NCI-H460 (cell line): Measurements from ENCODE around the gene CD37. TPM values are rescaled to one million over a fixed set of nuclear protein-coding genes. Genes with fewer than 3 reads are reported as not detected.
"Not testable (repeated sequence)": the region's sequence is repeated elsewhere in the genome, so short reads cannot be mapped to it uniquely, and the experiment has no call there.

ENCODE experiments used
- DNase-seq: peaks from one replicate; pipeline ENCODE4 v3.0.0-alpha.2; 2016; ENCODE audit warnings: low read depth; ENCODE audit errors: extremely low read depth
- small RNA-seq, 2 experiments: library from RNA; depleted of rRNA; stranded (forward); fragments of <200 nt; gene quantifications; one replicate each; pipeline ENCODE3, GENCODE V24; 2014
- total RNA-seq: library from RNA; depleted of rRNA; stranded (reverse); fragments of >200 nt; shearing (Covaris generic); gene quantifications from 2 replicates; pipeline ENCODE4 v1.2.3, GENCODE V29; 2014; rRNA removed

CD37 gene
- total RNA-seq, 1 experiment from 2014 or later, result not detected

DNA sequence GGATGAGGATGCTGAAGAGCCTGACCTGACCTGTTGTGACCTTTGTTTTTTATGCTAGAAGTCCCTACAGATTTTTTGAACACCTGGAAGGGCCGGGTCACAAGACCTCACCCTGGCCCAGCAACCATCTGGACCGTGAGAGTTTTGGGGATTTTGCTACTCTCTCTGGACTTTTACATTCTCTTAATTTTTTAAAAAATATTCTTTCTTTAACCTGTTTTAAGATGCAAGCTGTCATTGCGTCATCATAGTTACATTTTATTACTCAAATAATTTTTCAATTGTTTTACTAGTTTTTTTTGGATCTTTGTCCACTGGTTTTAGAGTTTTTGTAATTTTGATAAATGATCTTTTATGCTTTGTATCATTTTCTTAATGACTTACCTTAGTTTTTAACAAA lies 36.0 kb downstream of the CD37 start:
- no peak for DNase-seq

DNA sequence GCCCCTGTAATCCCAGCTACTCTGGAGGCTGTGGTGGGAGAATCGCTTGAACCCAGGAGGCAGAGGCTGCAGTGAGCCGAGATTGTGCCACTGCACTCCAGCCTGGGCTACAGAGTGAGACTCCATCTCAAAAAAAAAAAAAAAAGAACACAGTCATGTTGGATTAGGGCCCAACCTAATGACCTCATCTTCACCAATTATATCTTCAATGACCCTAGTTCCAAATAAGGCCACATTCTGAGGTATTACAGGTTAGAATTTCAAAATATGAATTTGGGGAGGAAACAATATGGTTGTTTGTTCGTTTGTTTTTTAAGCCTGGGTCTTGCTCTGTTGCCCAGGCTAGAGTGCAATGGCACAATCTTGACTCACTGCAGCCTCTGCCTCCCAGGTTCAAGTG lies 38.0 kb downstream of the CD37 start:
- DNase-seq, result not testable (repeated sequence)

DNA sequence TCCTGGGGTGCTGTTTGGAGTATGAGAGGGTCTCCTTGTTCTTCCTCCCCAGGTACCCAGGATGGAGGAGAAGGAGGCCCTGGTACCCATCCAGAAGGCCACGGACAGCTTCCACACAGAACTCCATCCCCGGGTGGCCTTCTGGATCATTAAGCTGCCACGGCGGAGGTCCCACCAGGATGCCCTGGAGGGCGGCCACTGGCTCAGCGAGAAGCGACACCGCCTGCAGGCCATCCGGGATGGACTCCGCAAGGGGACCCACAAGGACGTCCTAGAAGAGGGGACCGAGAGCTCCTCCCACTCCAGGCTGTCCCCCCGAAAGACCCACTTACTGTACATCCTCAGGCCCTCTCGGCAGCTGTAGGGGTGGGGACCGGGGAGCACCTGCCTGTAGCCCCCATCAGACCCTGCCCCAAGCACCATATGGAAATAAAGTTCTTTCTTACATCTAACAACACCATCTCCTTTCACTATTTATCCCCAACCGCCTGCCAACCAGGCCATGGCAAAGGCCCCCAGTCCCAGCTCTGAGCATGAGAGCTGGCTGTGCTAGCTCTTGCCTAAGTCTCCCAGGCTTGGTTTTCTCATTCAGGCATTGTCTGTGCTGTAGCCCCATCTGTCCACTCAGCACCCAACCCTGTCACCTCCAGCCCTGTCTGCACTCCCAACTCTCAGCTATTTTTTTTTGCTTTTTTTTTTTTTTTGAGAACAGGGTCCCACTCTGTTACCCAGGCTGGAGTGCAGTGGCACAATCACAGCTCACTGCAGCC lies 39.6 kb downstream of the CD37 start:
- no peak for DNase-seq

GRCh38 chr19:49378512-49378911 lies 43.3 kb downstream of the CD37 start:
- no peak for DNase-seq

- DNase-seq, result no peak
Observed at GRCh38 chr19:49380391-49380790, 45.2 kb downstream of the CD37 start.

GRCh38 chr19:49382639-49383038 lies 47.4 kb downstream of the CD37 start:
- no peak for DNase-seq

DNA sequence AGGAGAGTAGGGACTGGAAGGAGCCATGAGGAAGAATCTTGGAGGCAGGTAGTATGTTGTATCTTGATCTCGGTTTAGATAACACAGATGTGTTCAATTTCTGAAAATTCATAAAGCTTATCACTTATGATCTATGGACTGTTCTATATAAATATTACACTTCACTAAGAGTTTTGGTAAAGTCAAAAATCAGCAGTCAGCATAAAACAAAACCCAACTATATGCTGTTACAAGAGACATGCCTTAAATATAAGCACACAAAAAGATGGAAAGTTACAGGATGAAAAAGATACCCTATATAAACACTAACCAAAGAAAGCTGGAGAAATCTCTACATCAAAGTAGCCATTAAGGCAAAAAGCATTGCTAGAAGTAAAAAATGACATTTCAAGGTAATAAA lies 48.4 kb downstream of the CD37 start:
- DNase-seq, result no peak

GRCh38 chr19:49387936-49388372 lies 52.7 kb downstream of the CD37 start, which contains the start of gene KASH5:
Gene KASH5 (plus strand): TSS chr19:49388249. CDS start chr19:49390884, 2,635 bp downstream.
- no peak for DNase-seq

DNA sequence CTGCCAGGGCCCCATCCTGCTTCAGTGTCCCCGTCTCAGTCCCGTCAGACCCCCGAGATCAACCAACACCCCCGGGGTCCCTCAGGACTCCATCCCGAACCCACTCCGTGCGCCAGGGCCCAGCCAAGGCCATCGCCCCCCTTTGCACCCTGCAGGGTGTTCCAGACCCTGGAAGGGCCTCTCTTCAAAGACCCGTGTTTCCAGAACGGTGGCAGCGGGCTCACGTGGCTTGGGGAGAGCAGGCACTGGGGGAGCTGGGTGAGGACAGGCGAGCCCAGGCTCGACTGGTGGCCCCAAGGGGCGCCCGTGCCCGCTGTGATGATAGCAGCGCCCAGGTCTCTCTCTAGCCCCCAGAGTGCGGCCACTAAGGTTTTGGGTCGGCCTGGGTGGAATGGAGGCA lies 54.2 kb downstream of the CD37 start:
- DNase-seq, result no peak

Small RNA genes lying within 50 kb of the gene (small RNA-seq; reads per million reads assigned to genes)
- gene MIR4324, result 0 reads per million in 2 experiments

Other genes with a start within 250 kb of the CD37 start
- 113 and 137 TPM in 2 replicates for gene SNRNP70, start 250.0 kb upstream of the CD37 start, total RNA-seq
- gene LIN7B, start 221.0 kb upstream of the CD37 start, total RNA-seq, result 1.8 and 3.2 TPM in 2 replicates
- 0.59 and 2.3 TPM in 2 replicates for gene C19orf73, start 216.3 kb upstream of the CD37 start, total RNA-seq
- gene PPFIA3, start 215.9 kb upstream of the CD37 start, total RNA-seq, result 4.5 and 6.2 TPM in 2 replicates
- gene HRC, start 180.0 kb upstream of the CD37 start, total RNA-seq, result not detected in 2 replicates
- 2.8 and 3.9 TPM in 2 replicates for gene TRPM4, start 177.6 kb upstream of the CD37 start, total RNA-seq
- 0.30 and 0.43 TPM in 2 replicates for gene SLC6A16, start 10.2 kb upstream of the CD37 start, total RNA-seq
- 13.7 and 13.8 TPM in 2 replicates for gene TEAD2, start 27.0 kb downstream of the CD37 start, total RNA-seq
- not detected in 2 replicates for gene DKKL1, start 28.5 kb downstream of the CD37 start, total RNA-seq
- not detected in 2 replicates for gene KASH5, start 52.8 kb downstream of the CD37 start, total RNA-seq
- not detected in 2 replicates for gene PTH2, start 88.0 kb downstream of the CD37 start, total RNA-seq
- not detected in 2 replicates for gene GFY, start 90.0 kb downstream of the CD37 start, total RNA-seq
- gene SLC17A7, start 106.1 kb downstream of the CD37 start, total RNA-seq, result 0.17 TPM in 1 of 2 replicates, not detected in the other
- 48.5 and 69.4 TPM in 2 replicates for gene PIH1D1, start 116.4 kb downstream of the CD37 start, total RNA-seq
- gene ALDH16A1, start 117.8 kb downstream of the CD37 start, total RNA-seq, result 24.7 and 32.4 TPM in 2 replicates
- gene FLT3LG, start 138.8 kb downstream of the CD37 start, total RNA-seq, result 0.12 and 0.35 TPM in 2 replicates
- gene RPL13A, start 152.2 kb downstream of the CD37 start, total RNA-seq, result 3,401 and 3,992 TPM in 2 replicates
- gene RPS11, start 161.0 kb downstream of the CD37 start, total RNA-seq, result 2,280 and 2,727 TPM in 2 replicates
- gene FCGRT, start 177.3 kb downstream of the CD37 start, total RNA-seq, result 0.77 TPM in 1 of 2 replicates, not detected in the other
- gene RCN3, start 192.6 kb downstream of the CD37 start, total RNA-seq, result 3.1 and 5.6 TPM in 2 replicates
- 21.8 and 31.8 TPM in 2 replicates for gene NOSIP, start 245.2 kb downstream of the CD37 start, total RNA-seq
- gene PRRG2, start 245.9 kb downstream of the CD37 start, total RNA-seq, result 0.14 TPM in 1 of 2 replicates, not detected in the other